IPS-NIHi7 (cell line): Measurements from ENCODE around the gene DVL1.
"Not testable (repeated sequence)": the region's sequence is repeated elsewhere in the genome, so short reads cannot be mapped to it uniquely, and the experiment has no call there.

Experiments
- DNase-seq: peaks from one replicate; pipeline ENCODE4 v3.0.0; 2012; ENCODE audit warnings: mixed read lengths; ENCODE audit errors: extremely low spot score

Gene DVL1

DNA sequence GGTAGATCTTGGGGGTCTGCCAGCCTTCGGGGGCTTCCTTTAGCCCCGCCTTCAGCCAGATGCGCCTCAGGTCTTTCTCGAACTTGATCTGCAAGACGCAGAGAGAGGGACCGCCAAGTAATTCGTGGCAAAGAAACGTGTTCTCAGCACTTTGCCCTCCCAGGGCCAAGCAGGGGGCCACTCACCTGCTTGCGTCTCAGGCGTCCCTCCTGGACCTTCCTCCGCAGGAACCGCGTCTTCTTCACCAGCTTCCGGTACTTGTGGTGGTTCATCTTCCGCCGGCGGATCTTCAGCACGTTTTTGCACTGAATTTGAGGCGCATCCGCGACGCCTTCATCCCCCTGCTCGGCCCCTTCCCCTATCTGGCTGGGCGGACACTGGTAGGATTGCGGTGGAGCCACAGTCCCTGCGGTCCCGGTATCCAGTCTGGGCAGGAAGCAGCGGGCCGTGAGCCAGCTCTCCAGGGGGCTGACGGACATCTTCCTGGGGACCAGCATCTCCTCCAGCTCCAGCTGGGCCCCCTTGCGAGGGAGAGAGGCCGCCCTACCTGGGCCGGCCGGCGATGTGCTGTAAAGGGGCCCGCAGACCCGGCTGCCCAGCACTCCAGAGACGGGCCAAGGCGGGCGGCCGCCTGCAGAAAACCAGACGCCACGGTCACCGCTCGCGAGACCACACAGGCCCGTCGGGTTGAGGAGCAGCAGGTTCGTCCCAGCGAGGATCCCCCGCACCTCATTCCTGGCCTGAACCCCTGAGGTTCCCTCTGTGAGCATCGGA lies 24.8 kb upstream of the DVL1 start:
- DNase-seq: peak; percentile 7

DNA sequence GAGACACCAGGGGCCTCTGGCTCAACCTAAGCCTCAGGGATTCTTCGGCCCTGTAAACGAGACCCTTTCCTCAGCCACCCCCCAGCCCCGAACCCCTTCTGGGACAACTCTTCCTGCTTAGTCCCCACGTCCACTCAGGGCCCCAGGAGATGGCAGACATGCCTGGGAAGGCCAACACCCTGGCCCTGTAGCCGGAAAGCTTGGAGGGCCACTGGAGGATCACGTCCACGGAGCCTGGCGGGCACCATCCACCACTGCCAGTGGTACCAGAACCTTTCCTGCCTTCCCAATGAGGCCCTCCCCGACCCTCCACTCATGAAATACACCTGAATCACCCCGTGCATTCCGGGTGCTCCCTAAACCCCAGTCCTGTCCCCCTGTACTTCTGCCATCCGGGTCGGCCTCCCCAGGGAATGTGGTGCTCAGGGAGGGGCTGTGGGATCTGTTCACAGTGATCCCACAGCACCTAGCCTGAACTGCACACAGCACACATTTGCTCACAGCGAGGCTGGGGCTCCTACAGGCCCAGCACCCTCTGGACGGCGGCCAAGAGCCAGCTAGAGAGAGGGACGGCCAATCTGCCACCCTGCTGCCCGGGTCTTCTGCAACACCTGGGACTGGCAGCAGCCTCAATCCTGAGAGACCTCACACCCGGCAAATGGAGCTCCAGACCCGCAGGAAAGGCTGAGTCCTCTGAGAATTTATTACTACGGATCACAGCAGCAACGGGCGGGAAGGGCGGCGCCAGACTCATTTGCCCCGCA lies 24.0 kb upstream of the DVL1 start:
- DNase-seq: no peak

DNA sequence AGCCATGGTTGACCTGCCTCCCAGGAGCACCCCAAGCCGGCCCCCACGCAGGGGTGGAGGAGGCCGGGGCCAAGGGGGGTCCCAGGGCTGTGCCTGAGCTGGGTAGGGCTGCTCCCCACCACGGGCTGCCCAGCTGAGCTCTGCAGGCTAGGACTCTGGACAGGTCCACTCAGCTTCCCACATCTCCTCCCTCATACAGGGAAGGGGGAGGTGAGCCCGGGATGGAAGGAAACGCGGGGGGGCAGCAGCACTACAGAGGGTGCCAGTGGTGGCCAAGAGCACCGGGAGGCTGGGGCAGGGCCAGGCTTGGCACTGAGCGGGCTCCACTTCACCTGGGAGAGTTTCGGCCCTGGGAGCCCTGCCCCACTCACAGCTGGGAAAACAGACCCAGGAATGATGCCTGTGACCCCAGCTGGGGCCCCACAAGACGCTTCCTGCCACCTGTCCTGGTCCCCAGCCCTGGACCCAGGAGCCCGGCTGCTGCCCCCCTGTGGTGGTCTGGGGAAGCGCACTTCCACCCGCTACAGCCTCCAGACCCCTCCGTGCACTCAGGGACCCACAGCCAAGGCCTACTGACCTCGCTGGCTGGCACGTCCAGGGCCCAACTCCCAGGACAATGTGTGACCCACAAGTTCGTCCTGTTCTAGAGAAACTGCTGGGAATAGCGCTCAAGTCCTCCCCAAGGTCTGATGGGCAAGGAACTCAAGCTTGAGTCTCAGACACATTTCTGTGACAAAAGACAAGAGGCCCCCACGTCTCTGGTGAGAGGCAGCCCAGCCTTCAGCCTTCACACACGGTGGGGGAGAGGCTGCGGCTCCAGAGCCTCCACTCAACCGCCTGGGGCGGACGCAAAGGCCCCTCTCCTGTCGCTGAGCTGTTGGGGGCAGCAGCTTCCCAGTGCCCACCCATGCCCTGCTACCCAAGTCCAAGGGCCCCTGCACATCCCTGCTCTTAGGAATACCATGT lies 22.8 kb upstream of the DVL1 start:
- DNase-seq: peak; percentile 90

DNA sequence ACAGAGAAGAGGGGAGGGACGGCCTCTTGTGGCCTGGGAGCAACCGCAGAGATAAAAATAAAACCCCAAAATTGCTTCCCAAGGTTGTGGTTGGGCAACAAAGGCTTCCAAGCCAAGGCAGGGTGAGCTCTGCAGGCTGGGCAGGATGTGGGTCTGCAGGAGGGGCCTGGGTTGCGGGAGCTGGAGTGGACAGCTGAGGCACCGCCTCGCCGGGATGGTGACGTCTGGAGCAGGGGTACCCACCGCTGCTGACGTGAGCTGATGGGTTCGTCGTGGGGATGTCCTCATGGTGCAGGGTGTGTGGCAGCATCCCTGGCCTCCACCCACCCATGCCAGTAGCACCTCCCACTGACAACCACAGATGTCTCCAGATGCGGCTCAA lies 22.1 kb upstream of the DVL1 start:
- DNase-seq: no peak

DNA sequence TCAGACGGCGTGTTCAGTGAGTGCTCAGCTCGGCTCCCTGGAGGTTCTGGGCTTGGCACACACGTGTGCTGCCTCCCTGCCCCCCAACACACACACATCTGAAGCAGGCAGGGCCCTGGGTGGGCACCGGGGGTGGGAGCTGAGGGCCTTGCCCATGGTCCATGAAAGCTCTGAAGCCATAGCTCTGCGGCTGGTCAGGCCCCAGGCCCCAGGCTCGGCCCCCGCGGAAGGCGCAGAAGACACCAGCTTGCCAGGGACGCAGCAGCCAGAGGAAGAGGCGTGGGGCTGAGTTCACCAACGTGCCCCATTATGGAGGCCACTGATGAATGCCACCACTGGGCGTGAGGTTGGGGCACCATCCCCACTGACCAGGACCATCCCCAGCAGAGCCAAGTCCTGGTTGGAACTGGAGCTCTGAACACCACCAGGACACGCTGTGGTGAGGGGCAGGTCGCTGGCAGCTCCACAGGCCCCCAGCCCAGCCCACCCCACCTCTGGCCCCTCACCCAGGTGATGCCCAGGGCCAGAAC lies 21.6 kb upstream of the DVL1 start:
- DNase-seq: no peak

DNA sequence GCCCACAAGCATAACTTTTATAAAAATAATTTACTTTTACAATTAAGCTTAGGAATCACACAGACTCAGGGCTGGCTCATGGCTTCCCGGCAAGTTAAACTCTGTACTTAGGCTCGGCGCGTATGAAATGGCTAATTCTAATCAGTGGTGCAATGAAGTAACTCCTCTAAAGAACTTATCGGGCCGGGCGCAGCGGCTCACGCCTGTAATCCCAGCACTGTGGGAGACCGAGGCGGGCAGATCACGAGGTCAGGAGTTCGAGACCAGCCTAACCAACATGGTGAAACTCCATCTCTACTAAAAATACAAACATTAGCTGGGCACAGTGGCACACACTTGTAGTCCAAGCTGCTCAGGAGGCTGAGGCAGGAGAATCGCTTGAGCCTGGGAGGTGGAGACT lies 20.9 kb upstream of the DVL1 start:
- not testable (repeated sequence) for DNase-seq

DNA sequence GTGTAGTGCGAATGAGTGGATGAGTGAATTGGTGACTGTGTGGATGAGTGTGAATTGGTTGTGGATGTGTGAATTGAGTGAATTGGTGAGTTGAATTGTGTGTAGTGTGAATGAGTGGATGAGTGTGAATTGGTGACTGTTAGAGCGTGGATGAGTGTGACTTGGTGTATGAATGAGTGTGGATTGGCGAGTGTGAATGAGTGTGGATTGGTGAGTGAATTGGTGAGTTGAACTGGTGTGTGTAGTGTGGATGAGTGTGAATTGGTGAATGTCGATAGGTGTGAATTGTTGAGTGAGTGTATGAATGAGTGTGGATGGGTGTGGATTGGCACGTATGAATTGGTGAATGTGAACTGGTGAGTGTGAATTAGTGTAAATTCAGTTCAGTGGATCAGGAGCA lies 18.1 kb upstream of the DVL1 start:
- no peak for DNase-seq

DNA sequence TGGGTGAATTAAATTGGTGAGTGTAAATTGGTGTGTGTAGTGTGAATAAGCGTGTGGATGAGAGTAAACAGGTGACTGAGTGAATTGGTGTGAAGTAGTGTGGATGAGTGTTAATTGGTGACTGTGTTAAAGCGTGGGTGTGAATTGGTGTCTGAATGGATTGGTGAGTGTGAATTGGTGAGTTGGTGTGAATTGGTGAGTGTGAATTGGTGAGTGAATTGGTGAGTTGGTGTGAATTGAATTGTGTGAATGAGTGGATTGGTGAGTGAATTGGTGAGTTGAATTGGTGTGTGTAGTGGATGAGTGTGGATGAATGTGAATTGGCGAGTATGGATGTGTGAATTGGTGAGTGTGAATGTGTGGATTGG lies 17.5 kb upstream of the DVL1 start:
- DNase-seq: no peak

DNA sequence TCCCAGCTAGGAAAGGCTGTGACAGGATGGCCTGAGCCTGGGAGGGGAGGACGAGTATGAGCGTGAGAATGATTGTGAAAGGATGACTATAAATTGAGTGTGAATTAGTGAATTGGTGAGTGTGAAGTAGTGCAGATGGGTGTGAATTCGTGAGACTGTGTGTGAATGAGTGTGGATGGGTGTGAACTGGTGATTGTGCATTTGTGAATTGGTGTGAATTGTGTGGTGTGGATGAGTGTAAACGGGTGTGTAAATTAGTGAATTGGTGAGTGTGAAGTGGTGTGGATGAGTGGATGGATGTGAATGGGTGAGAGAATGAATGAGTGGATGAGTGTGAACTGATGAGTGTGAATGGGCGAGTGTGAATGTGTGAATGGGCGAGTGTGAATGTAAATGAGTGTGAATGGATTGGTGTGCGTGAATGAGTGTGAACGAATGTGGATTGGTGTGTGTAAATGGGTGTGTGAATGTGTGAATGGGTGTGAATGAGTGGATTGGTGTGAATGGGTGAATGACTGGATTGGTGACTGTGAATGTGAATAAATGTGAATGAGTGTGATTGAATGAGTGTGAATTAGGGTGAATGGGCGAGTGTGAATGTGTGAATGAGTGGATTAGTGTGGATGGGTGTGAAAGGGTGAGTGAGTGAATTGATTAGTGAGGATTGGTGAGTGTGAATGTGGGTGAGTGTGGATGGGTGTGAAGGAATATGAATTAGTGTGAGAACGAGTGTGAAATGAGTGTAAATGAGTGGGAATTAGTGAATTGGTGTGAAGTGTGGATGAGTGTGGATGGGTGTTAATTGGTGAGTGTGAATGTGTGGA lies 16.9 kb upstream of the DVL1 start:
- DNase-seq: no peak

DNA sequence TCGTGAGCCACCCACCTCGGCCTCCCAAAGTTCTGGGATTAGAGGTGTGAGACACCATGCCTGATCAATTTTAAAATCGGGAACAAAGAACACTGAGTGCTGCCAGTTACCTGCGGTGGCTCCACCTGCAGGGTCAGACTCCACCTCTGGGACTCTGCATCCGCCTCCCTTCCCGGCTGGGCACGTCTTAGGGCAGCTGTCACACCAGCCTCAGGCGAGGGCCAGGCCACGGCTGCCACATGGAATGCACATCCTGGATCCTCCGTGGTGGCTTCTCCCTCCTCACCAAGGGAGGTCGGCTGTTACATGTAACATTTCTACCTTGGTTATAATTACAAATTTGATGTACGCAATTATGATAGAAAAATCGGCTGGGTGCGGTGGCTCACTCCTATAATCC lies 15.0 kb upstream of the DVL1 start:
- no peak for DNase-seq

DNA sequence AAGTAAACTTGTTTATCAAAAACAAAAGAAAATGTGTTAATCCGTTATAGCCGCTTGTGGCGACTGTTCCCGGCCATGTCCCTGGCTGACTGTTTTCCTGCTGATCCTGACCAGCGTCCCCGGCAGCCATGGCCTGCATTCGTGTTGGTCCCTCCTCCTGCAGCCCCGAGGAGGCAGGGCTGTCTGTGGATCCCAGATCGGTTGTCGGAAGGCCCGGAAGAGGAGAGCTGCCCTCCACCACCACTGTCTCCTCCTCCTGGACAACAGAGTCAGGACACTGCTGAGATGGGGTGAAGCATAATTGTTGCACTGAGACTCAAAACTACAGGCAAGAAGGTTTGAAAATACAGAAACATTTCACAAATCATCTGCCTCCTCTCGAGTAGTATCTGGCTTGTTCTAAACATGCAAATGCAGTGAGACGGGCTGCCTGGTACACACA lies 12.8 kb upstream of the DVL1 start:
- peak; percentile 65 for DNase-seq

DNA sequence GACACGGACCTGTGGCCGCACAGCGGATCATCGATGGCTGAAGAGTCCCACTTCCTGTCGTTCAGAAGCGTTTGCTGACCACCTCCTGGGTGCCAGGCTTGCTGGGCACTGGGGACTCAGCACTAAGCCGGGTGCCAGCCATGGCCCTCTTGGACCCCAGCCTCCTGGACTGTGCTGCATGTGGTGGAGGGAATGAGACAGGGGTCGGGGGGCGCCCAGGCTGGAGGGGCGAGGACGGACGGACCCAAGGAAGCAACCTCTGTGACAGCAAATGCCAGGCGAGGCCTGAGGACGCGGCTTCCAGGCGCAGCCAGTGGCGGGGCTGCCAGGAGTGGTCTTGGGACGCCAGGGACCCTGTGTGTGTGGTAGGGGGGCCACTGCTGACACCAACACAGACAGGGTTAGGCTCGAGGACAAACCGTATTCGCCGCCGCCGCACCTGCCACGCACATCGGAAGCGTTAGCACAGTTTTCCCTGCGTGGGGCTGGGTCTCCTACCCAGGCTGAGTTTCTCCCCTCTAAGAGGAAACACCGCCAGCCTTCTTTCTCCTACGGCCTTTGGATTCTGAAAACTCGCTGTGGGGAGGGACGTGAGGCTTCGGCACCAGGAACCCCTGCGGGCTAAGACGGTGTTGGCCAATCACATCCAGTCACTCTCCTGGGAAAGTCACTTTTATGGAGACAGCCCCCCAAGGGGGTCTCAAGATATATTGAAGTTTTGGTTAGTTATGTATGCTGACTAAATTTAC lies 12.2 kb upstream of the DVL1 start:
- no peak for DNase-seq

DNA sequence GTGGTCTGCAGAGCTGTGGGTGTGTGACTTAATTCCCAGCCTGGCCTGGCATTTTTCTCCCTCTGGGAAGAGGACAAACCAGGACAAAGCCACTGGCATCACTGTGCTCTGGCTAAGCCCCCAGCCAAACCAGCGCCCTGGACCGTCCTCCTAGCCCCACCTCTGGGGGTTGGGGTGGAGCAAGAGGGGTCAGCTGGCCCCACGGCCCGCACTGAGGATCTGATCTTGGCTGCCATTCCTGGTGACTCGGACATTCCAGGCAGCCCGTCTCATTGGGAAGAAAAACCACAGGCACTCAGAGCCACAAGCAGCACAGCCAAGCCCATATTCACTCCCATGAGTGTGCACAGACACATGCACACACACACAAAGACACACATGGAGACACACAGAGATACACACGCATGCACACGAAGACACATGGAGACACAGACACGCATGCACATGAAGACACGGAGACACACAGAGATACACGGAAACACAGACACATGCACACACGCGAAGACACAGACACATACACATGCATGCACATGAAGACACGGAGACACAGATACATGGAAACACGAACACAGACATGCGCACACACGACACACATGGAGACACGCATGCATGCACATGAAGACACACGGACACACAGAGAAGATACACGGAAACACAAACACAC lies 11.4 kb upstream of the DVL1 start:
- no peak for DNase-seq

DNA sequence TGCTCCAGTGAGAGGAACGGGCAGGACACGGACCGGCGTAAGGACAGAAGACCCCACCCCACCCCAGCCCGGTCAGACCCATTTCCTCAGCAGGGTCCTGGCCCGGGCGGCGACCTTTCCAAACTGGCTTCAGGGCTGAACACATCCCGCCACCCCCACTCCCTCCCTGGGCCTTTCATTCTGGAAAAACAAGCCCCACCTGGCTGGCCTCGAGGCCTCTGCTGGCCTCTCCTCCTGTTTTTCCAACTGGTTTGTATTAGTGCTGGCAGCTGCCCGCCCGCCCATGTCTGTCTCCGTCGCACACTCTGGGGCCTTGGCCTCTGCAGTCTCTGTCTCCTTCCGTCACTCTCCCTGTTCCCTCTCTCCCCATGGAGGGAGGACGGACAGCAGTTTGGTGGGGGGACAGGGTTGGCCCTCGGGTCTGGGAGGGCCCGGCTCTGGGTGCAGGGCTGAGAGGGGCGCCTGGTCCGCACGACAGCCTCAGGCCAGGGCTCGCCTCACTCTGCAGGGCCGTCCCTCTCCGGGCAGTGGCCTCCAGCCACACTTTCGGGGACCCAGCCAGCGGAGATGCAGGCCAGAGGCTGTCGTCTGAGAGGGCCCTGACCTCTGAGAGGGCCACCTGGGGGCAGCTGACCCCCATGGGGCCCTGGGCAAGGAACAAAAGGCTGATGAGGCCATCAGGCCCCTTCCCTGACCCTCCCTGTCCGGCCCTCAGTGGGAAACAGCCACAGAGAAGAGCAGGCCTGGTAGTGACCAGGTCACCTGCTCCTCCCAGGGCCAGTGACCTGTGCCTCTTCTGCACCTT lies 10.6 kb upstream of the DVL1 start:
- no peak for DNase-seq

DNA sequence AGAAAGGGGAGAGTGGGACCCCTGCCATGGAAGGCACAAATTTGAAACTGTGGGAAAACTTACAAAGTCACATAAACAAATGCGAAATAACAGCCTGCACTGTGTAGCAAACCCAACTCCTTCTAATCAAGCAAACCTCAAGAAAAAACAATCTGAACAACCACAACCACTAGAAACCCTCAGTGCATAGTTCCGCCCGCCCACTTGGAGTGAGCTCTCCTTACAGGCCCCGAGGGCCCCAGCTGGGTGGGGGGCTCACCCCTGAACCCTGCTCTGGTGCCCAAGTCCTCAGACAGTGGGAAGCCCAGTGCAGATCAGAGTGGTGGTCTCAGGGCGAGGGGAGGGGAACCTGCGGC lies 10.1 kb upstream of the DVL1 start:
- DNase-seq: no peak

DNA sequence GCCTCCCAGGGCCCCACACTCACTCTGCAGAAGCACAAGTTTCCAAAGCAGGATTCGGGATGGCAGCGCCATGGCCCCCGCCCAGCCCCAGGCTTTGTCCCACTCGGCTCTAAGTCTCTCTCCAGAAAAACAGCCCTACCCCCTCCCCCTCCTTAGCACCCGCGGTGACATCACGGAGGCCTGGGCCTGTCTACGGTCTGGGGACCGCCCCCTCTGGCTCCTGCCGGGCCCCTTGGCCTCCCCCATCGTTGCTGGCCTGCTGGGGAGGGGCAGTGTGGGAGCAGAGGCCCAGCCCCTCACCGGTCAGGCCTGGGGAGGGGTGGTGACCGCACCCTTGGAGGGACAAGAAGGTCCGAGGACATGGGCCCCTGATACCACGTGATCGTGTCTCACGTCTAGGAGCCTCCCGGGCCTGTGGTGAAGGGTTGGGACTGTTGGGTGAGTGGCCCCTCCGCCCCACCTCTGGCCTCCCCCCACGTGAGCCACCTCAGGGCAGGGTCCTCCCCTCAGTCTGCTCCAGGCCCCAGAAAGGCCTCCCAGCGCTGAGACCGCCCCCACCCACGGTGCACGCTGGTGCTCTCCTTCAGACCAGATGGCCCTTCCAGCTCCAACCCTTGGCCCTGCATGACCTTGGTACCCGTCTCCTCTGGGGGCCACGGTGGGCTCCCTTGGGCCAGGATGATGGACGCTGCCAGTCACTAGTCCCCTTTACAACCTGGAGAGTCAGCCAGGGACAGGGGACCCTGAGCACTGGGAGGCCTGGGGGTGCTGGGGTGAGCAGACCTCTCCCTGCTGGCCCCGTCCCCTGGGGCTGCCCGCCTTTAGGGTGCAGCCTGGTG lies 9.4 kb upstream of the DVL1 start, which contains the start of gene MXRA8:
Gene MXRA8, minus strand, starts transcription at position 123 of the 839 bp plus-strand sequence. Its CDS starts 51 bp downstream, at position 72.
- DNase-seq: peak; percentile 61

DNA sequence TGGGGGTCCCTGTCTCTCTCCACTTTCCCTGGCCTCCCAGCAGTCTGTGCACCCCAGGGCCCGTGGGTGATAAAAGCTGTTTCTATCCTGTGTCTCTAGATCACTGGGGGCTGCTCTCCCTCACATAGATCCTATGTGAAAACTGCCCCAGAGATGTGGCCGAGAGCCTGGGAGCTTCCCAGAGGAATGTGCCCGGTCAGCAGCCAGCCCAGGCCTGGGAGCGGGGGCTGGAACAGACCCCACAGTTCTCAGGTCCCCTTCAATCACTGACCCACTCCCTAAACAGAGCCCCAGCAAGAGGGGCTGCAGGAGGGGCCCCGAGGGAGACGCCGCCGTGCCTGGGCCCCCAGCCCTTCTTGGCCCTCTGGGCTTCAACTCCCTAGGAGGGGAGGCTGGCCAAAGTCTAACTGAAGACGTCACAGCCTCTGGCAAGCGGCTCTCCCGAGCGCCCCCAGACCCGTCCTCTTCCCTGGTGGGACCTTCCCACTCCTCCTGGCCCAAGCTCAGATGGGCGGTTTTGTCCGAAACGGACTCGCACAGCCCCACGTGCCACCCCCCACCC lies 8.7 kb upstream of the DVL1 start:
- DNase-seq: no peak
